Progenitor cell of endocrine pancreas (in vitro differentiated cells): ENCODE data around the gene PKP2. TPM values are rescaled to one million over a fixed set of nuclear protein-coding genes. Genes with fewer than 3 reads are reported as not detected.

Source experiments
- DNase-seq: peaks from one replicate; pipeline ENCODE4 v3.0.0; 2021; ENCODE audit warnings: low spot score; ENCODE audit not compliant: unreplicated experiment
- H3K27ac Mint-ChIP-seq: 2 replicates; pipeline ENCODE4 v1.8.0; 2021; ENCODE audit warnings: mild to moderate bottlenecking, moderate library complexity, mixed read lengths
- H3K27me3 Mint-ChIP-seq: 2 replicates; pipeline ENCODE4 v1.8.0; 2021; ENCODE audit warnings: mixed read lengths
- H3K36me3 Mint-ChIP-seq: 2 replicates; pipeline ENCODE4 v1.8.0; 2022; ENCODE audit warnings: mixed read lengths; ENCODE audit not compliant: insufficient read depth
- H3K4me1 Mint-ChIP-seq: 2 replicates; pipeline ENCODE4 v1.8.0; 2021; ENCODE audit warnings: low read depth, mixed read lengths
- H3K4me3 Mint-ChIP-seq: 2 replicates; pipeline ENCODE4 v1.8.0; 2021; ENCODE audit warnings: low read depth, mild to moderate bottlenecking, moderate library complexity, mixed read lengths
- H3K9me3 Mint-ChIP-seq: 2 replicates; pipeline ENCODE4 v1.8.0; 2021; ENCODE audit warnings: low read depth, mixed read lengths
- total RNA-seq: library from RNA; stranded (reverse); gene quantifications from 2 replicates; pipeline ENCODE4 v1.2.1, GENCODE V29; 2021
- TF ChIP-seq, protein P1 (sequence below): fragments of 200-600 bp; sonication (generic); IDR thresholded peaks from one replicate; pipeline ENCODE4 v1.5.0; 2021; ENCODE audit warnings: antibody characterized with exemption, mild to moderate bottlenecking; ENCODE audit not compliant: unreplicated experiment

Gene PKP2
- total RNA-seq, 1 donor from 2014 or later, result 103 TPM

DNA sequence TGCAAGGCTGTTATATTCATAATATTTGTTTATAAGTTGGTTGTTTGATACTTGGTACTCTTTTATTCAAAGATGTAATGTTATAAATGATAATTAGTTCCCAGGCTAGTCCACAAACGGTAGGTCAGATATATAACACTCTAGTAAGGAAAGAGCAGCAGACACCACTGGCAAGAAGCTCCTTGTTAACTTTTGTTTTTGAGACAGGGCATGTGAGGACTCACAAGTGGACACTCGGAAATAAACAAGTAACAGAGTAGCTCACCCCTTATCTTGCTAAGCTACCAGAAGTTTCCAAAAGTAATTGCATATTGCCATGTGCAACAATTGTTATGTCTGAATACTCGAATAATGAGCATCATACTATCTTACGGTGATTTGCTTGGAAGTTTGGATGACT, 102.3 kb downstream of the PKP2 start:
- no peaks in the 10 kb centered on the region for H3K27me3 Mint-ChIP-seq
- H3K9me3 Mint-ChIP-seq, result peaks cover 7% of the 10 kb centered on the region
- DNase-seq, result no peak
- peaks cover 54% of the 10 kb centered on the region for H3K36me3 Mint-ChIP-seq
- H3K27ac Mint-ChIP-seq, result no peak overlapping the region
- TF ChIP-seq, protein P1, sequence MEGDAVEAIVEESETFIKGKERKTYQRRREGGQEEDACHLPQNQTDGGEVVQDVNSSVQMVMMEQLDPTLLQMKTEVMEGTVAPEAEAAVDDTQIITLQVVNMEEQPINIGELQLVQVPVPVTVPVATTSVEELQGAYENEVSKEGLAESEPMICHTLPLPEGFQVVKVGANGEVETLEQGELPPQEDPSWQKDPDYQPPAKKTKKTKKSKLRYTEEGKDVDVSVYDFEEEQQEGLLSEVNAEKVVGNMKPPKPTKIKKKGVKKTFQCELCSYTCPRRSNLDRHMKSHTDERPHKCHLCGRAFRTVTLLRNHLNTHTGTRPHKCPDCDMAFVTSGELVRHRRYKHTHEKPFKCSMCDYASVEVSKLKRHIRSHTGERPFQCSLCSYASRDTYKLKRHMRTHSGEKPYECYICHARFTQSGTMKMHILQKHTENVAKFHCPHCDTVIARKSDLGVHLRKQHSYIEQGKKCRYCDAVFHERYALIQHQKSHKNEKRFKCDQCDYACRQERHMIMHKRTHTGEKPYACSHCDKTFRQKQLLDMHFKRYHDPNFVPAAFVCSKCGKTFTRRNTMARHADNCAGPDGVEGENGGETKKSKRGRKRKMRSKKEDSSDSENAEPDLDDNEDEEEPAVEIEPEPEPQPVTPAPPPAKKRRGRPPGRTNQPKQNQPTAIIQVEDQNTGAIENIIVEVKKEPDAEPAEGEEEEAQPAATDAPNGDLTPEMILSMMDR, result no peak
- H3K4me1 Mint-ChIP-seq, result peaks cover 8% of the 10 kb centered on the region
- H3K4me3 Mint-ChIP-seq, result no peak overlapping the region

DNA sequence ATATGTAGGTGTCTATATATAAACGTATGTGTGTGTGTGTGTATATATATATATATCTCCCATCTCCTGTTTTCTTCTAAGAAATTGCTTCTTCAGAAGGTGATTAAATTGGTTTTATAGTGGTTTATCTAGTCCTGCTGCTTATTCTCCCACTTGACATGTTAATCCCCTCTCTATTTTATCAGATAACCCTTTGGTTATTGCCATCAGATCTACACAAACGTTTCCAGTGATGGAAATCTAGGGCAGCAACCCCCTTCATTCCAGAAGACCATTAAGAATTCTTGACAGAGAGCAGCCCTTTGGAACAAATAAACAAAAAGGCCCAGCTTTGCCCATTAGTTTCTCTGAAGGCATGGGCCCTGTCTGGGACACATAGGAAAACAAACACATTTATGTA, 106.7 kb downstream of the PKP2 start:
- Mint-ChIP-seq H3K36me3 (peaks cover 51% of the 10 kb centered on the region), H3K4me3 (no peak overlapping the region), H3K27ac (peak overlapping the region; percentile 2), H3K27me3 (no peaks in the 10 kb centered on the region), H3K4me1 (peaks cover 8% of the 10 kb centered on the region), H3K9me3 (no peaks in the 10 kb centered on the region)
- TF ChIP-seq, protein P1, result no peak
- no peak for DNase-seq

DNA sequence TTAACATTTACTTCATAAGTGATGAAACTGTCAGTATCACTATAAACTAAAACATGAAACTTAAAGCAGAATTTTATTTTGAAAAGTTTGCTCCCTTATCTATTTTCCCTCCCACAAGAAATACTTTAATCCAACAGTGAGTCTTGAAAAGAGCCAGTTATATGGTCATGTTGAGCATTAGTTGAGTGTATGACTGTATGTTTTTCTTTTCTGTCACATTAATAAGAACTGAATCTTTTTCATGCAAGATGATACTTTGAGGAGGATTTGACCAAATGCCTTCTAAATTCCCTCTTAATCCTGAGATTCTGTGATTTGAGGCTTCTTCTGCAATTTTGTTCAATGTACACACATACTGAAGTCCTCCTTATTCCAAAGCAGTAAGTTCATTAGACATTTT, 107.1 kb downstream of the PKP2 start:
- H3K9me3 Mint-ChIP-seq, result no peaks in the 10 kb centered on the region
- TF ChIP-seq, protein P1, result no peak
- peak overlapping the region; percentile 65 for H3K27ac Mint-ChIP-seq
- peaks cover 8% of the 10 kb centered on the region for H3K4me1 Mint-ChIP-seq
- H3K36me3 Mint-ChIP-seq, result peaks cover 51% of the 10 kb centered on the region
- H3K4me3 Mint-ChIP-seq, result no peak overlapping the region
- DNase-seq, result no peak
- H3K27me3 Mint-ChIP-seq, result no peaks in the 10 kb centered on the region

DNA sequence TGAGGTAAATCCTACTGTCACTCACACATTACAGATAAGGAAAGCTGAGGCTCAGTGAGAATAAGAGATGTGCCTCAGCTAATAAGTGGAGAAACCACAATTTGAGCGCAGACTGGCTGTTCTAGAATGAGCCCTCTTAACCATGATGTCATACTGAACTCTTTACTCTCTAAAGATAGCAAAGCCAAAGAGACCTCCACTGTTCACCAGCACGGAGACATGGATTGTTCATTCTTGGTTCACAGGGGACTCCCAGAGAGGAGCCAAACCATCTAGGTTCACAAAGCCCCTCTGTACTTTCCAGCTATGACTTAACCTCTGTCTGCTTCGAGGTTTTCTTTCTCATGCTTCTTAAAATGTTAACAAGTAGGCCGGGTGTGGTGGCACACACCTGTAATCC, 108.2 kb downstream of the PKP2 start:
- Mint-ChIP-seq H3K36me3 (peaks cover 47% of the 10 kb centered on the region), H3K9me3 (no peaks in the 10 kb centered on the region), H3K4me3 (no peak overlapping the region), H3K4me1 (peaks cover 8% of the 10 kb centered on the region), H3K27me3 (no peaks in the 10 kb centered on the region), H3K27ac (no peak overlapping the region)
- DNase-seq, result no peak
- TF ChIP-seq, protein P1, result no peak

DNA sequence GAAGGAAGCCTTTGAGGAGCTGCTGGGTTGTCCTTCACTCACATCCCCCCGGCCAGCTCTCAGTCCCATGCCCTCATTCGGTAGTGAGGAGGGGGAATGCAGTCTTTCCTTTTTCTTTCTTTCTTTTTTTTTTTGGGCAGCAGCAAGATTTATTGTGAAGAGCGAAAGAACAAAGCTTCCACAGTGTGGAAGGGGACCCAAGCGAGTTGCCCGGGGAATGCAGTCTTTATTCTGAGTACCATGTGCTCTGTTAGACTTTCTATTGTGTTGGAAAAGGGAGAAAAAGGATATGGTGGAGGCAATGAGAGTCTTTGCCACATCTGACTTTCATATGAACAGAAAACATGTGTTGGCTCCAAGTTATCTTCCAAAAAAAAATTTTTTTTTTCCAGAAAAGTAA, 111.0 kb downstream of the PKP2 start:
- Mint-ChIP-seq H3K36me3 (peaks cover 31% of the 10 kb centered on the region), H3K4me1 (peaks cover 6% of the 10 kb centered on the region), H3K27me3 (no peaks in the 10 kb centered on the region), H3K4me3 (no peak overlapping the region), H3K9me3 (no peaks in the 10 kb centered on the region), H3K27ac (peak overlapping the region; percentile 53)
- DNase-seq, result no peak
- TF ChIP-seq, protein P1, result no peak
